MCF 10A (cell line): ENCODE data around the gene ALDH3B2. TPM values are rescaled to one million over a fixed set of nuclear protein-coding genes. Genes with fewer than 3 reads are reported as not detected.
"Not testable (repeated sequence)": the region's sequence is repeated elsewhere in the genome, so short reads cannot be mapped to it uniquely, and the experiment has no call there.

Source experiments
- BruUV-seq: library from RNA; stranded (reverse); fragments of 400-500 nt; replicated peaks from 2 replicates; lab custom pipeline; 2021; lab: Mats Ljungman, UMichigan
- CTCF ChIA-PET: fragments of 300-600 bp; sonication (Branson Sonifier 250); formaldehyde crosslinking; extraction: SDS; loops from one replicate; lab custom pipeline; 2021; ENCODE audit warnings: antibody characterized with exemption, inconsistent platforms; lab: Yijun Ruan, JAX
- POLR2A ChIA-PET: fragments of 300-600, 350-650 bp; sonication (Branson Sonifier 250); formaldehyde crosslinking; extraction: SDS; loops from one replicate; lab custom pipeline; 2020; ENCODE audit warnings: antibody characterized with exemption, inconsistent platforms; lab: Yijun Ruan, JAX
- DNase-seq: peaks from one replicate; pipeline ENCODE4 v3.0.0-alpha.2; 2018; ENCODE audit not compliant: unreplicated experiment
- H3K27ac Mint-ChIP-seq: one replicate; pipeline ENCODE4 v1.8.0; 2022; ENCODE audit warnings: mild to moderate bottlenecking, low read depth, mixed read lengths; ENCODE audit not compliant: unreplicated experiment
- H3K27me3 Mint-ChIP-seq: one replicate; pipeline ENCODE4 v1.8.0; 2022; ENCODE audit warnings: mixed read lengths; ENCODE audit not compliant: insufficient read depth, unreplicated experiment
- H3K36me3 Mint-ChIP-seq: one replicate; pipeline ENCODE4 v1.8.0; 2022; ENCODE audit warnings: mild to moderate bottlenecking, moderate library complexity, mixed read lengths; ENCODE audit not compliant: insufficient read depth, unreplicated experiment
- H3K4me1 Mint-ChIP-seq: one replicate; pipeline ENCODE4 v1.8.0; 2022; ENCODE audit warnings: mixed read lengths; ENCODE audit not compliant: insufficient read depth, unreplicated experiment
- H3K4me3 Mint-ChIP-seq: one replicate; pipeline ENCODE4 v1.8.0; 2022; ENCODE audit warnings: mild to moderate bottlenecking, moderate library complexity, mixed read lengths; ENCODE audit not compliant: unreplicated experiment
- H3K9me3 Mint-ChIP-seq: one replicate; pipeline ENCODE4 v1.8.0; 2022; ENCODE audit warnings: mixed read lengths; ENCODE audit not compliant: unreplicated experiment
- intact Hi-C: fragments of 100-400 bp; cut with micrococcal nuclease; formaldehyde crosslinking; loops from 2 replicates; pipeline ENCODE4 v1.14.1; 2022
- total RNA-seq: library from RNA; stranded (reverse); gene quantifications from 2 replicates; pipeline ENCODE4 v1.2.3, GENCODE V29; 2022
- TF ChIP-seq, protein P1 (sequence below): fragments of 200-600 bp; IDR thresholded peaks from one replicate; pipeline ENCODE4 v1.8.0; 2022; ENCODE audit warnings: antibody characterized with exemption, mild to moderate bottlenecking; ENCODE audit not compliant: unreplicated experiment

The ALDH3B2 gene
- total RNA-seq, 1 experiment from 2014 or later = not detected

DNA sequence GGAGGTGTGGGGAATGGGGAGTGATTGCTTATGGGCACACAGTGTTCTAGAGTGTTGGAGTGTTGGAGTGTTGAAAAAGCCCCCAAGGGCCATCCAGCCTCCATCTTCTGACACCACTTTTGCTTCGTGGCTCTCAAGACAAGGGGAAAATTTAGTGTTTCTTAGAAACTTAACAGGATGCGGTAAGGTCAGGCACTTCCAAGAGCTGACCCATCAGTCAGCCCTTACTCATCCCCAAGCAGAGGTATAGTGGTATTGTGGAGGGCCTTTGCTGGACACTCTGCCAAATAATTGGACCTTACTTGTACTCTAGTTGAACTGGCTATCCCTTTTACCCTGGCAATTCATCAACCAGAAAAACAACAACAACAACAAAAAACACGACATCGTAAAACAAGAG, 14.8 kb upstream of the ALDH3B2 start:
- BruUV-seq = no TSS peak
- ChIA-PET POLR2A (interaction anchor here (1.2 kb wide), 1 partner anchor 12 kb away, joined by 3 read pairs; no protein-coding TSS in a partner anchor), CTCF (interaction anchor here (0.6 kb wide), 1 partner anchor 36 kb away, joined by 4 read pairs; no protein-coding TSS in a partner anchor)
- DNase-seq = no peak
- H3K27me3 Mint-ChIP-seq = no peaks in the 10 kb centered on the region
- TF ChIP-seq, protein P1, sequence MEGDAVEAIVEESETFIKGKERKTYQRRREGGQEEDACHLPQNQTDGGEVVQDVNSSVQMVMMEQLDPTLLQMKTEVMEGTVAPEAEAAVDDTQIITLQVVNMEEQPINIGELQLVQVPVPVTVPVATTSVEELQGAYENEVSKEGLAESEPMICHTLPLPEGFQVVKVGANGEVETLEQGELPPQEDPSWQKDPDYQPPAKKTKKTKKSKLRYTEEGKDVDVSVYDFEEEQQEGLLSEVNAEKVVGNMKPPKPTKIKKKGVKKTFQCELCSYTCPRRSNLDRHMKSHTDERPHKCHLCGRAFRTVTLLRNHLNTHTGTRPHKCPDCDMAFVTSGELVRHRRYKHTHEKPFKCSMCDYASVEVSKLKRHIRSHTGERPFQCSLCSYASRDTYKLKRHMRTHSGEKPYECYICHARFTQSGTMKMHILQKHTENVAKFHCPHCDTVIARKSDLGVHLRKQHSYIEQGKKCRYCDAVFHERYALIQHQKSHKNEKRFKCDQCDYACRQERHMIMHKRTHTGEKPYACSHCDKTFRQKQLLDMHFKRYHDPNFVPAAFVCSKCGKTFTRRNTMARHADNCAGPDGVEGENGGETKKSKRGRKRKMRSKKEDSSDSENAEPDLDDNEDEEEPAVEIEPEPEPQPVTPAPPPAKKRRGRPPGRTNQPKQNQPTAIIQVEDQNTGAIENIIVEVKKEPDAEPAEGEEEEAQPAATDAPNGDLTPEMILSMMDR = no peak
- no peak overlapping the region for H3K27ac Mint-ChIP-seq
- intact Hi-C loops = no loop called here
- no peak overlapping the region for H3K4me3 Mint-ChIP-seq
- no peaks in the 10 kb centered on the region for H3K4me1 Mint-ChIP-seq
- no peaks in the 10 kb centered on the region for H3K9me3 Mint-ChIP-seq
- no peaks in the 10 kb centered on the region for H3K36me3 Mint-ChIP-seq

DNA sequence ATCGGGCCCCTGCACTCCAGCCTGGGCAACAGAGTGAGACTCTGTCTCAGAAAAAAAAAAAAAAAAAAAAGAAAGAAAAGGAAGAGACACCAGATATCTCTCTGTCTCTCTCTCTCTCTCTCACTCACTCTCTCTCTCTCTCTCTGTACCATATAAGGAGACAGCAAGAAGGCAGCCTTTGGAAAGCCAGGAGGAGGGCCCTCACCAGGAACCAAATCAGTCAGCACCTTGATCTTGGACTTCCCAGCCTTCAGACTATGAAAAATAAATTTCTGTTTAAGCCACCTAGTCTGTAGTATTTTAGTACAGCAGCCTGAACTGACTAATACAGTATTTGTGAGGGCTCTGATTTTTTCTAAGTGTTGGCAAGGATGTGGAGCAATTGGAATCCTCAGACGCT, 13.6 kb upstream of the ALDH3B2 start:
- H3K27me3 Mint-ChIP-seq = no peaks in the 10 kb centered on the region

DNA sequence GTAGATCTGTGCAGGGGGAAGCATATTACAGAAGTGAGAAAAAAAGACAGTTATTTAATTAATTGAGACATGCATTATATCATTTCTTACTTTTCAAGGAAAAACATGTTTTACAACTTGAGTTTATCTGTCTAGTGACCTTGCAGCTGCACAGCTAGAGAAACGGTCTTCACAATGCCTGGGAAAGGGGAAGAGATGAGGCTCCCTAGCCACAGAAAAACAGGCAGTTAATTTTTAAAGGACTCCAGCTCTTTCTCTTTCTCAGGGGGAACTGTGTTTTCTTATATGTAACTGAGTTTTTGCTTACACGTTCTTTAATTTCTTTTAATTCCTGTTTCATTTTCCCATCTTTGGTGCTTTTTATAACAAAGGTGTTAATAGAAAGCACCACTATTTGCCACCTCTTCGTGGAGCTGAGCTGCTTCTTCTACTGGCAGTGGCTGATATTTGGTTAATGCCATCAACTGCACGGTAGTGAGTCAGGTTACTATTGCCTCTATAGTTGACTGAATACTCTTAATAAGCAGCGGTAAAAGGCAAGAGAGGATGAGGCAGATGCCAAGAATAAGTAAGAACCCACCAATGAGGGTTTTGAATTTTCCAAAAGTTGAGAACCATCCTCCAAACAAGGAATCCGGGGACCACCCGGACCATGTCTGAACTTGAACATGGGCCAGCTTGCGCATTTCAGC, 11.4 kb upstream of the ALDH3B2 start:
- H3K27me3 Mint-ChIP-seq, intact Hi-C loops, H3K36me3 Mint-ChIP-seq, H3K27ac Mint-ChIP-seq, H3K4me1 Mint-ChIP-seq, DNase-seq, H3K9me3 Mint-ChIP-seq, H3K4me3 Mint-ChIP-seq, BruUV-seq: not testable (repeated sequence)
- ChIA-PET CTCF (interaction anchor here (0.6 kb wide), 1 partner anchor 66 kb away, joined by 3 read pairs; no protein-coding TSS in a partner anchor), POLR2A (interaction anchor here (0.6 kb wide), 1 partner anchor 335 kb away, joined by 3 read pairs; no protein-coding TSS in a partner anchor)

More for the DNA sequence above, 13.6 kb upstream of the ALDH3B2 start:
- no peak for DNase-seq
- Mint-ChIP-seq H3K9me3 (no peaks in the 10 kb centered on the region), H3K27ac (no peak overlapping the region), H3K36me3 (no peaks in the 10 kb centered on the region), H3K4me1 (no peaks in the 10 kb centered on the region), H3K4me3 (no peak overlapping the region)
- CTCF ChIA-PET = no interaction called here
- POLR2A ChIA-PET = no interaction called here
- intact Hi-C loops = no loop called here
- no TSS peak for BruUV-seq
- TF ChIP-seq, protein P1 = no peak

DNA sequence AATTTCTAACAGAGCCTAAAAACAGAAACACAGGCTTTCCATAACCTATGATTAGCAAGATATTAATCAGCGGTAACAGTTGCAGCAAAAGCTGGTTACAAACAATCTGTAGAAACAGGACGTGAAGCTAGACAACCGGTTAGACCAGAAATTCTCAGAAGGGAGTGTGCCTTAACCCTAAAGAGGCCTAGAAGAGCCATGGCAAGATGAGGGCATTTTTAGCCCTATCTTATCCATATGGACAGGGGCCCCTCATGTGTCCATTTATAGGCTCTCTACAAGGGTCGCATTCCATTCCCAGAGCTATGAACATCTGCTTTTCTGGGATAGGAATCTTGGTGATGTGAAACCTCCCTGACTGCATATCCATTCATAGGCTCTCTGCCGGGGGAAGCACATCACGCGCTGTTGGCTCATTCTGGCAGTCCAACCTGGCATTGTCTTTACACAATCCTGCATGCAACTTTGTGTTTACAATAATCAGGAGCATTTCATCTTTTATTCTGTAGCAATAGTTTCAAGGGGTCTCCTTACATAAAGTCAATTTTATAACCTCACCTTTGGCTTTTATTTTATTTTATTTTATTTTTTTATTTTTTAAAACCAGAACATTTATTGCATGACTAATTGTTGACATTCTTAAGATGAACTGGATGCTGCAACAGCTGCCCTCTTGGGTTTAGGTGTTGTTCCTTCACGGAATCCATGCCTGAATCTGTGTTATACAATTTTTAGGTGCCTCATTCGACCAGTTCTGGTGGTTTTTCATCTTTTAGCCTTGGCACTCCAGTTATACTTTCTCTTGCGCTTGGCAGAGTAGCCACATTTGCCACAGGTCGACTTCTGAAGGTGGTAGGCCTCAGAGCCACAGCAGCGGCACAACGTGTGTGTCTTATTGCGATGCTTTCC, 8.0 kb upstream of the ALDH3B2 start:
- BruUV-seq, H3K4me1 Mint-ChIP-seq, H3K36me3 Mint-ChIP-seq, DNase-seq, H3K9me3 Mint-ChIP-seq, H3K27ac Mint-ChIP-seq, intact Hi-C loops, H3K4me3 Mint-ChIP-seq, POLR2A ChIA-PET: not testable (repeated sequence)
- CTCF ChIA-PET = interaction anchor here (0.7 kb wide), 1 partner anchor 8 kb away, joined by 3 read pairs; no protein-coding TSS in a partner anchor
- H3K27me3 Mint-ChIP-seq = peaks cover 12% of the 10 kb centered on the region
